Colon (tissue), 2 donors: ENCODE measurements around the gene DPEP2.
"Not testable (repeated sequence)": the region's sequence is repeated elsewhere in the genome, so short reads cannot be mapped to it uniquely, and the experiment has no call there.

Source experiments
- FAIRE-seq: peaks from 2 replicates; lab custom pipeline; 2012; peaks lifted over from hg19 to GRCh38; lab: Jason Lieb, UNC
- donor health status: control.
- donor health status: control.

DPEP2 gene

GRCh38 chr16:68005786-68006286 lies 6.6 kb upstream of the DPEP2 start:
- FAIRE-seq: no peak

DNA sequence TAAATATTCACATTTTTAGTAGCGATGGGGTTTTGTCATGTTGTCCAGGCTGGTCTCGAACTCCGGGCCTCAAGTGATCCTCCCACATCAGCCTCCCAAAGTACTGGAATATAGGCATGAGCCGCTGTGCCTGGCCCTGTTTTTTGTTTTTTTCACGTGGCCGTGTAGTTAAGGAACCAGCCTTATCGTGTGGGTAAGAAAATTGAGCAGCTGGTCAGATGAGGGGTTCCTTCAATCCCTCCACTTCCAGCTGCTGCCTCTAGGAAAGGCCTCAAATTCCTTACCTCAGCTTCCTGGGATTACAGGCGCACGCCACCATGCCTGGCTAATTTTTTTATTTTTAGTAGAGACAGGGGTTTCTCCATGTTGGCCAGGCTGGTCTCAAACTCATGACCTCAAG lies 5.9 kb upstream of the DPEP2 start:
- FAIRE-seq: no peak

GRCh38 chr16:68003031-68003430 lies 3.7 kb upstream of the DPEP2 start:
- no peak for FAIRE-seq

GRCh38 chr16:68000450-68000849 lies 1.2 kb upstream of the DPEP2 start:
- no peak for FAIRE-seq

GRCh38 chr16:67999985-68000384 lies 701 bp upstream of the DPEP2 start:
- FAIRE-seq: no peak

GRCh38 chr16:67998231-67998778 lies 979 bp downstream of the DPEP2 start:
- not testable (repeated sequence) for FAIRE-seq

DNA sequence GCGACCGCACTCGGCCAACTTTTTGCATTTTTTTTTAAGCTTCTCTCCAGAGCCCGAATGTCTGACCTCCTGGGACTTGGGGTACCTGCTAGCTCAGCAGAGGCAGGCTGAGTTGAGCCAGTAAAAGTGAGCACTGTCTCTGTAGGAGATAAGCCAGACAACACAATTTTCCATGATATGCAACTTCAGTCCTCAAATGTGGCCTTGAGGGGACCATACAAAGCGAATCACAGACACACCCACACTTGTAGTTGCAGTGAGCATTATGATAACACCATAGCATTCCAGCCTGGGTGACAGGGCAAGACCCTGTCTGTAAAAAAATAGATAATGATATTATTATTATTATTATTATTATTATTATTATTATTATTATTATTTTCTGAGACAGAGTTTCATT lies 2.6 kb downstream of the DPEP2 start:
- no peak for FAIRE-seq

DNA sequence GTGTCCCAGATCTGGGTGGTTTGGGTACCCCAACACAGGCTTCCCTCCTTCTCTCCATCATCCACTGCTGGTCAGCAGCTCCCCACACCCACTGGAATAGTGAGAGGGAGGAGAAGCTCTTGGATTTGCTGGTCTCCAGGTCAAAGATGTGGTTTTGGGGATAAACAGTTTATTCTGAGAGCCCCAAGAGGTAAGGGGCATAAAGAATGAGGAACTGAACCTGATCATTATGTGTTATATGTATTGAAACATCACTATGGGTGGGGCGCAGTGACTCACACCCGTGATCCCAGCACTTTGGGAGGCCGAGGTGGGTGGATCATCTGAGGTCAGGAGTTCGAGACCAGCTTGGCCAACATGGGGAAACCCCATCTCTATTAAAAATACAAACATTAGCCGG lies 3.9 kb downstream of the DPEP2 start:
- FAIRE-seq: no peak

DNA sequence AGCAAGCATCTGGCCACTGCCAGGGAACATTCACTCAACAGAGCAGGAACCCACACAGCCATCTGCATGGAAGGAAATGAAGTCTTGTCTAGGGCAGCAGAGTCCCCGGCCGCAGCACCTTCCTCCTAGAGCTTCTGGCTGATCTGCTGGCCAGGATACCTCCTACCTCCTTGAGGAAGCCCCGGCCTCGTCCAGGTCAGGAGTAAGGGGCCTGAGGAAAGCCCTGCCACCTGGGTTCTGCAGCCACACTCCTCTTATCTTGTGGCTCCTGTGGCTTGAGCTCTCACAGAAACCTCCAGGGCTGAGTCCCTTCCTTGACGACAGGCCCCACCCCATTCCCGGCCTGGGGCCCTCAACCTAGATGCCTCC lies 5.3 kb downstream of the DPEP2 start:
- not testable (repeated sequence) for FAIRE-seq

- no peak for FAIRE-seq
These were observed 5.9 kb downstream of the DPEP2 start for GRCh38 chr16:67993207-67994039.

DNA sequence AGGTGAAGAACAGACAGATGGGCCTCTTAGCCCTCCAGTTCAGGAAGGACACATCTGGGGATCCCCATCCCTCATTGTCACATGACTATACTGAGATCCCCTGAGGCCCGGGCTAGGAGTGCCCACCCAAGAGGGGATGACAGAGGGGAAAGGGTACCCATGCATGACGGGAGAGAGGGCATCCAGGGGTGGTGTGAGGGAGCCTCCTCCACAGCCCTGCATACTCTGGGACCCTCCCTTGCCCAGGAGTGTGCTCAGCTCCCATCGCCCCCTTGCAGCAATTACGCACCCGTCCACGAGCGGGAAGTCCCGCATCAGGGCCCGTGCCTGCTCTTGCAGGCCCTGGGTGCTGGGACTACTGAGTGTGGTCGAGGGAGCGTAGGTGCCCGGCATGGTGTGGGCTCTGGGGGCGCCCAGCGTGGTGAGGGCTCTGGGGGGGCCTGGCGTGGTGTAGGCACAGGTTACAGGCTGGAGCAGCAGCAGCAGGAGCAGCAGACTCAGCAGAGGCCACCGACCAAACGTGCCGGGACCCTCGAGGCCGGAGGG lies 6.5 kb downstream of the DPEP2 start:
- FAIRE-seq: no peak

- no peak for FAIRE-seq
These were observed 9.3 kb downstream of the DPEP2 start for GRCh38 chr16:67990018-67990386.

- FAIRE-seq: no peak
These were observed 9.8 kb downstream of the DPEP2 start for GRCh38 chr16:67989322-67990017.

DNA sequence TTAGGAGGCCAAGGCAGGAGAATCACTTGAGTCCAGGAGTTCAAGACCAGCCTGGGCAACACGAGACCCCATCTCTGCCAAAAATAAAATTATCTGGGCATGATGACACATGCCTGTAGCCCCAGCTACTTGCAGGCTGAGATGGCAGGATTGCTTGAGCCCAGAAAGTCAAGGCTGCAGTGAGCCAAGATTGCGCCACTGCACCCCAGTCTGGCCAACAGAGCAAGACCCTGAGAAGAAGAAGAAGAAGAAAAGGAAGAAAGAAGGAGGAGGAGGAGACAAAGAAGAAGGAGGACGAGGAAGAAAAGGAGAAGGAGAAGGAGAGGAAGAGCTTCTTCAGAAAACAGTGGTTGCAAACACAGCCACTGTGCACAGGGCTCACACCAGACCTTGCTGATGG lies 10.6 kb downstream of the DPEP2 start:
- no peak for FAIRE-seq

- no peak for FAIRE-seq
These were observed 11.7 kb downstream of the DPEP2 start for GRCh38 chr16:67987460-67988160.

DNA sequence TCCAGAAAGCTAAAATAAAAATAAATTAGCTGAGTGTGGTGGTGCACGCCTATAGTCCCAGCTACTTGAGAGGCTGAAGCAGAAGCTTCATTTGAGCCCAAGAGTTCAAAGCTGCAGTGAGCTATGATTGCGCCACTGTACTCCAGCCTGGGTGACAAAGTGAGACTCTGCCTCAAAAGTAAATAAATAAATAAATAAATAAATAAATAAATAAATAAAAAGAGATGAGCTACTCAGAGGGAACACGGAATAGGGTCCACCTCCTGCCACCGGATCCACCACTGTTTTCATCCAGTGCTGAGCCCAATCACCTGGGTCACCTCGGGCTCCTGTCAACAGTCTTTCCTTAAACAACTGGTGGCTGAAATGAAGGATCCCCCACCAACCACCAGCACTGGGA lies 12.3 kb downstream of the DPEP2 start:
- no peak for FAIRE-seq

DNA sequence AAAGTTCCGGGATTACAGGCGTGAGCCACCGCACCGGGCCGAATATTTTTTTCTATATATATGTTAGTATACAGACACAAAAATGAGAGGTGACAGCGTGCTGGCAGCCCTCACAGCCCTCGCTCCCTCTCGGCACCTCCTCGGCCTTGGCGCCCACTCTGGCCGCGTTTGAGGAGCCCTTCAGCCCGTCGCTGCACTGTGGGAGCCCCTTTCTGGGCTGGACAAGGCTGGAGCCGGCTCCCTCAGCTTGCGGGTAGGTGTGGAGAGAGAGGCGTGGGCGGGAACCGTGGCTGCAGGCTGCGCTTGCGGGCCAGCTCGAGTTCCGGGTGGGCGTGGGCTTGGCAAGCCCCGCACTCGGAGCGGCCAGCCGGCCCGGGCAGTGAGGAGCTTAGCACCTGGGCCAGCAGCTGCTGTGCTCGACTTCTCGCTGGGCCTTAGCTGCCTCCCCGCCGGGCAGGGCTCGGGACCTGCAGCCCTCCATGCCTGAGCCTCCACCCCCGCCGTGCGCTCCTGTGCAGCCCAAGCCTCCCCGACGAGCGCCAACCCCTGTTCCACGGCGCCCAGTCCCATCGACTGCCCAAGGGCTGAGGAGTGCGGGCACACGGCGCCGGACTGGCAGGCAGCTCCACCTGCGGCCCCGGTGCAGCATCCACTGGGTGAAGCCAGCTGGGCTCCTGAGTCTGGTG lies 17.1 kb downstream of the DPEP2 start:
- FAIRE-seq: no peak

GRCh38 chr16:67979955-67980678 lies 19.2 kb downstream of the DPEP2 start, which contains the start of gene DPEP3:
Gene DPEP3 (minus strand): TSS chr16:67980499. CDS start chr16:67980380, 119 bp downstream.
- FAIRE-seq: no peak

DNA sequence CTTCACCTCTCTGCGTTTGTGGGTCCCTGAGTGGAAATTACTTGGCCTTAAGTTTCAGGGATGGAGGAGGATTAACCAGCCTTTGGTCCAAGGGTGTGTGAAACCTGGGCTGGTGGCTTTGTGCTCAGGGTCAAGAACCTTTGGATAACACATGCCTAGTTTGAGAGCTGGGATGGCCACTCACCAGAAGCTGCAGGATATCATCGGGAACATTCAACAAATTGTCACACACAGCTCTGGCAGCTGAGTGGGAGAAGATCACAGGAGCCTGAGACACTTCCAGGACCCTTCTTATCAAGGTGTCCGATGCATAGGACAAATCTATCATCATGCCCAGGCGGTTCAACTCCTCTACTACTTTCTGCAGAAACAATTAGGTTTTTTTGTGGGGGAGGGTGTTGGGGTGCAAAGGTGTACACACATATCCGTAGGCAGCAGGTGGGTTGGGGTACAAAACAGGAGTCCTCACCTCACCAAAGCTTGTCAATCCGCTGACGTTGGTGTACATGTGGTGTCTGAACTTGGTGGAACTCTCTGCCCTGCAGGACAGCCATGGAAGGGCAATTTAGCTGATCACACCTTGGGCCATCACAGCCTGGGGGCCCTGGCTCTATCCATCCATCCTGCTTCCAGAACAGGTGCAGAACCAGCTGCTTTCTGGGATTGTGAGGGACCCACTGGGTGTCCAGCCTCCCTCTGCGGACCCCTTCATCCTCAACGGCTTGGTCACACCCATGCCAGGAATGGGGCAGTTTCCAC lies 21.6 kb downstream of the DPEP2 start:
- FAIRE-seq: no peak

DNA sequence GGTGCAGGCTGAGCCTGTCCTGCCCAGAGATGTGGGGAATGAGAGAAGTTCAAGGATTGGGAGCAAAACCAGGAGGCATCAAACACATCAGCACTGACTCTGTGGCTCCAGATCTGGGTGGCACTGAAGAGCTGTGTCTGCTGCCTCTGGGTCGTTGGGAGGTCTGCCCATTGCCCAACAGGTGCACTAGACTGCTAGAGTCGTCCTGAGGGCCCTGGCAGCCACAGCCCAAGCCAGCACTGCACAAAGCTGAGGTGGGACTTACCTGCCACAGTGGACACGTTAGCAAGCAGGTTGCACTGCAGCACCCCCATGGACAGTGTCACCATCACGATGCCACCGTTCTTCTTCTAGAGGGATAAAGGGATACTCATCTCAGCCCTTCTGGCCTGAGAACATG lies 22.3 kb downstream of the DPEP2 start:
- FAIRE-seq: no peak
